ENCODE measurements around the gene VILL.

Gene VILL

DNA sequence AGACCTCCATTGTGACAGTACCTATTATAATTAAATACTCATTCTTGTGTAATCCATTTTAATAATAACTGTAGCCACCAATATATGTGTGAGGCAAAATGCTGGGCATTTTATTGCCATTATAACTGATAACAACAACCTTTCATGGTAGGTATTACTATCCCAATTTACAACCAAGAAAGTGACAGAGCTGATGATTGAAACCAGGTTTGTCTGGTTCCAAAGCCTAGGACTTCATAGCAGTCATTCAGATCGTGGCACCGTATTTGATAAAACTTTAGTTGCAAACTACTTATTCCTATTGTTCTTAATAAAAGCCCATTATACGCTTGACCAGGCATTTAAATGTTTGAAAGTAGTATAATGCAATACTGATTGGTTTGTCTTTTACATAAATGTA, 26.4 kb upstream of the VILL start:
- H3K4me2 ChIP-seq (ENCODE audit: low read length), result no peak overlapping the region
- no peaks in the 10 kb centered on the region for H3K79me2 ChIP-seq (ENCODE audit: control insufficient read depth, insufficient read depth, low read length)
- H3K79me1 ChIP-seq (ENCODE audit: low read length), result no peaks in the 10 kb centered on the region
- no peak overlapping the region for H3K4ac ChIP-seq (ENCODE audit: low read depth, low read length)
- H3K27ac ChIP-seq (ENCODE audit: low read depth, low read length), result no peak overlapping the region
- no peaks in the 10 kb centered on the region for H3K27me3 ChIP-seq (ENCODE audit: insufficient read depth, low read length, poor library complexity)
- no peaks in the 10 kb centered on the region for H3K4me1 ChIP-seq (ENCODE audit: control insufficient read depth, low read depth, low read length)
- H3K36me3 ChIP-seq (ENCODE audit: control insufficient read depth, insufficient read depth, low read length), result no peaks in the 10 kb centered on the region
- no peak overlapping the region for H3K56ac ChIP-seq (ENCODE audit: low read length)
- no peak overlapping the region for H2BK120ac ChIP-seq (ENCODE audit: low read depth, low read length)
- no CpG with 5 or more reads among the region's 3 CpGs for WGBS (ENCODE audit: extremely low coverage, insufficient coverage, low lambda C conversion rate)
- H3K23ac ChIP-seq (ENCODE audit: low read length), result no peak overlapping the region
- DNase-seq, result no peak
- no peak overlapping the region for H3K4me3 ChIP-seq (ENCODE audit: low read length)
- no peak overlapping the region for H3K9ac ChIP-seq (ENCODE audit: low read length)
- H2BK5ac ChIP-seq (ENCODE audit: low read length), result no peak overlapping the region
- H3K18ac ChIP-seq (ENCODE audit: low read length), result no peak overlapping the region
- H4K5ac ChIP-seq (ENCODE audit: low read length), result no peak overlapping the region
- no peak overlapping the region for H4K8ac ChIP-seq (ENCODE audit: low read depth, low read length)
- H2BK15ac ChIP-seq (replicated peaks; ENCODE audit: low read depth), result no peak overlapping the region
- no peak overlapping the region for H2AK5ac ChIP-seq (ENCODE audit: low read length)

DNA sequence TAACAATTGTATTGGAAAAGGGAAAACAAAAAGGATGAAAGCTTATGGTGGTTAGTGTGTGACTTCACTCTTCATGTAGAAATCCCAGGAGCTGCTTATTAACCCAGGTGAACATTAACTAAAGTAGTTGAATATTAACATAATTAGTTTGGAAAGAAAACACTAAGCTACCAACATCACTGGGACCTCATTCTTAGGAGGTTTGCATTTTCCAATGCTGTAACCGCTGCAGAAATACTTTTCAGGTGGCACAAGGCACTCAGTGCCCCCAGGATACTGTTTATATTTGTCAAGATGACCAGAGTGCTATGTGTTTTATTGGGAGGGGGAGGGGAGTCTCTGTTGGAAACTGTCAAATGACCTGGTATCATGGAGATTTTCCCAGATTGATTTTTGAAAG, 25.9 kb upstream of the VILL start:
- Histone ChIP-seq H3K18ac (ENCODE audit: low read length) (no peak overlapping the region), H2AK5ac (ENCODE audit: low read length) (no peak overlapping the region), H4K8ac (ENCODE audit: low read depth, low read length) (no peak overlapping the region), H3K23ac (ENCODE audit: low read length) (no peak overlapping the region), H4K5ac (ENCODE audit: low read length) (no peak overlapping the region), H3K56ac (ENCODE audit: low read length) (no peak overlapping the region), H3K27me3 (ENCODE audit: insufficient read depth, low read length, poor library complexity) (no peaks in the 10 kb centered on the region), H3K79me2 (ENCODE audit: control insufficient read depth, insufficient read depth, low read length) (no peaks in the 10 kb centered on the region), H2BK15ac (replicated peaks; ENCODE audit: low read depth) (no peak overlapping the region), H3K4me3 (ENCODE audit: low read length) (no peak overlapping the region), H3K9ac (ENCODE audit: low read length) (no peak overlapping the region), H3K79me1 (ENCODE audit: low read length) (no peaks in the 10 kb centered on the region), H2BK5ac (ENCODE audit: low read length) (no peak overlapping the region), H3K4ac (ENCODE audit: low read depth, low read length) (no peak overlapping the region), H3K27ac (ENCODE audit: low read depth, low read length) (no peak overlapping the region), H3K4me1 (ENCODE audit: control insufficient read depth, low read depth, low read length) (no peaks in the 10 kb centered on the region), H2BK120ac (ENCODE audit: low read depth, low read length) (no peak overlapping the region), H3K4me2 (ENCODE audit: low read length) (no peak overlapping the region), H3K36me3 (ENCODE audit: control insufficient read depth, insufficient read depth, low read length) (no peaks in the 10 kb centered on the region)
- no peak for DNase-seq
- no CpG with 5 or more reads among the region's 1 CpG for WGBS (ENCODE audit: extremely low coverage, insufficient coverage, low lambda C conversion rate)

DNA sequence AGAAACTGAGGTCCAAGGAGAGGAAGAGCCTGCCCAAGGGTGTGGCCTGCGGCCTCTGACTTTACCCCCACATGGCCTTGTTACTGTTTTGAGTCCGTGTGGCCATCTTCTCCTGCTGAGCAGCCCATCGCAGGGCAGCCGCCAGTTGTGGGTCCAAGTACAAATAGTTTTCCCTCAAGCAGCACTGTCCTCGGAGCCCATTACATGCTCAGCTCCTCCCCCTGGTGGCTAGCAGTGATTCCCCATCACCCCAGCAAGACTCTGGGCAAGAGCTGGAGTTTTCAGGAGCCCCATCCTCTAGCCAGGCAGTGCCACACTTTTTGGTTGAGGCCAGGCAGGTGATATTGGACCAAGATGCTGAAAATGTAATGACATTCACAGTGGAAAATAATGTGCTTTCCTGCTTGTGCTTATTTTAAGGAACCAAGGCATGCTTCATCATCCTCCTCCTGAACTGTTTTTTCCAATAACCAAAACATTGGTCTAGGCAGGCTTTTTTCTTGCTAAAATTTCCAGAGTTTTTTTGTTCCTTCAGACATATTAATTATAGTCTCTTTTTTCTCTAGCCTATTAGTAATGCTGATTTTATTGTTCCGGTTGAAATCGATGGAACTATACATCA, 23.2 kb upstream of the VILL start:
- Histone ChIP-seq H2BK15ac (replicated peaks; ENCODE audit: low read depth) (no peak overlapping the region), H3K4me3 (ENCODE audit: low read length) (no peak overlapping the region), H4K8ac (ENCODE audit: low read depth, low read length) (no peak overlapping the region), H4K5ac (ENCODE audit: low read length) (no peak overlapping the region), H3K79me2 (ENCODE audit: control insufficient read depth, insufficient read depth, low read length) (no peaks in the 10 kb centered on the region), H3K27ac (ENCODE audit: low read depth, low read length) (no peak overlapping the region), H3K56ac (ENCODE audit: low read length) (no peak overlapping the region), H2BK120ac (ENCODE audit: low read depth, low read length) (no peak overlapping the region), H3K4ac (ENCODE audit: low read depth, low read length) (no peak overlapping the region), H3K9ac (ENCODE audit: low read length) (no peak overlapping the region), H3K27me3 (ENCODE audit: insufficient read depth, low read length, poor library complexity) (no peaks in the 10 kb centered on the region), H3K18ac (ENCODE audit: low read length) (no peak overlapping the region), H3K79me1 (ENCODE audit: low read length) (no peaks in the 10 kb centered on the region), H2AK5ac (ENCODE audit: low read length) (no peak overlapping the region), H2BK5ac (ENCODE audit: low read length) (no peak overlapping the region), H3K36me3 (ENCODE audit: control insufficient read depth, insufficient read depth, low read length) (no peaks in the 10 kb centered on the region), H3K4me2 (ENCODE audit: low read length) (no peak overlapping the region), H3K23ac (ENCODE audit: low read length) (no peak overlapping the region), H3K4me1 (ENCODE audit: control insufficient read depth, low read depth, low read length) (no peaks in the 10 kb centered on the region)
- WGBS (ENCODE audit: extremely low coverage, insufficient coverage, low lambda C conversion rate), result no CpG with 5 or more reads among the region's 7 CpGs
- peak; percentile 83 for DNase-seq

DNA sequence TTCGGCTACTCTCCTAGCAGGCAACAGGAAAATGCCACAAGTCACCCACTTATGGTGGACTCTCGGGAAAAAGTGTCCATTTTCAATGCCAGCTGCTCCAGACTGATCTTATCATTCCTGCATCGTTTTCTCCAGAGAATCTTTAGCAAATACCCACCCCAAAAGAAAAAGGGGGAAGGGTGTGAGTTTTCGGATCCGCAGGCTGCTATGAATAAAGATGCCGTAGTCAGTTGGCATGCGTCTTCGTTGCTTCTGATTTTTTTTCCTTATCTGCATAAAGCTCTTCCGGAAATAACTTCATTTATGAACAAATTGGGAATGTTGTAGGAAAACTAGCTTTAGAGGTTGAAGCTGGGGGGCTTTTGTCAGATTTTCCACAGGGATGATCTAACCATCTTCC, 22.4 kb upstream of the VILL start:
- H3K56ac ChIP-seq (ENCODE audit: low read length), result no peak overlapping the region
- H2AK5ac ChIP-seq (ENCODE audit: low read length), result no peak overlapping the region
- H3K79me2 ChIP-seq (ENCODE audit: control insufficient read depth, insufficient read depth, low read length), result no peaks in the 10 kb centered on the region
- no peak overlapping the region for H3K27ac ChIP-seq (ENCODE audit: low read depth, low read length)
- H2BK120ac ChIP-seq (ENCODE audit: low read depth, low read length), result no peak overlapping the region
- no CpG with 5 or more reads among the region's 9 CpGs for WGBS (ENCODE audit: extremely low coverage, insufficient coverage, low lambda C conversion rate)
- H3K23ac ChIP-seq (ENCODE audit: low read length), result no peak overlapping the region
- no peak overlapping the region for H4K5ac ChIP-seq (ENCODE audit: low read length)
- H3K27me3 ChIP-seq (ENCODE audit: insufficient read depth, low read length, poor library complexity), result no peaks in the 10 kb centered on the region
- H4K8ac ChIP-seq (ENCODE audit: low read depth, low read length), result no peak overlapping the region
- H3K4ac ChIP-seq (ENCODE audit: low read depth, low read length), result no peak overlapping the region
- DNase-seq, result no peak
- no peak overlapping the region for H3K4me2 ChIP-seq (ENCODE audit: low read length)
- H3K36me3 ChIP-seq (ENCODE audit: control insufficient read depth, insufficient read depth, low read length), result no peaks in the 10 kb centered on the region
- H2BK5ac ChIP-seq (ENCODE audit: low read length), result no peak overlapping the region
- no peak overlapping the region for H3K4me3 ChIP-seq (ENCODE audit: low read length)
- no peak overlapping the region for H3K9ac ChIP-seq (ENCODE audit: low read length)
- H3K79me1 ChIP-seq (ENCODE audit: low read length), result no peaks in the 10 kb centered on the region
- H3K4me1 ChIP-seq (ENCODE audit: control insufficient read depth, low read depth, low read length), result no peaks in the 10 kb centered on the region
- H3K18ac ChIP-seq (ENCODE audit: low read length), result no peak overlapping the region
- no peak overlapping the region for H2BK15ac ChIP-seq (replicated peaks; ENCODE audit: low read depth)

DNA sequence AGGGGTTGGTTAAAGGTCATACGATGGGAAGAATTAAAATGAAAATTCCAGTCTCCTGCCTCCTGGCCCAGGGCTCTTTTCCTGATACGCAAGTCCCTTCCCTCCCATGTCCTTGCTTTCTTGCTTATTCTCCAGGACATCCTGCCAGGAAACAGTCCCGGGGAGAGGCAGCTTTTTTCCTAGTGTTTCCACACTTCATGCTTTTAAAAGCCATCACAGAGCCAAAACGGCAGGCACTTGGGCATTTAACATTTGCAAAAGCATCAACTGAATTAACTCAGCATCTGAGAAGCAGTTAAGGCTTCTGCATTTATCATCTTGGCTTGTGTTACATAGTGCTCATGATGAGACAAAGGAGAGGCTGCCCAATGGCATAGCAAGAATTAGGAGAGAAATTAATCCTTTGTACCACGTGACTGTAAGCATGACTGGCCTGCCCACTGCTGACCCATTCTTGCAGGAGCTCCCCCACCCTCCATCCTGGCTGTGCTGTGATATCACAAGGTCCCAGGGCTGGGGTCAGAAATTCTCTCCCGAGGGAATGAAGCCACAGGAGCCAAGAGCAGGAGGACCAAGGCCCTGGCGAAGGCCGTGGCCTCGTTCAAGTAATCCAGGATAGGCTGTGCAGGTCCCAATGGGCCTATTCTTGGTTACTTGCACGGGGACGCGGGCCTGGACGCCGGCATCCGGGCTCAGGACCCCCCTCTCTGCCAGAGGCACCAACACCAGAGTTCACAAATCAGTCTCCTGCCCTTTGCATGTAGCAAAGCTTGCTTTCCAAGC, 21.6 kb upstream of the VILL start:
- Histone ChIP-seq H3K36me3 (ENCODE audit: control insufficient read depth, insufficient read depth, low read length) (no peaks in the 10 kb centered on the region), H3K4me3 (ENCODE audit: low read length) (no peak overlapping the region), H2BK5ac (ENCODE audit: low read length) (no peak overlapping the region)

More for the DNA sequence above, 21.6 kb upstream of the VILL start:
- H3K4me1 ChIP-seq (ENCODE audit: control insufficient read depth, low read depth, low read length), result no peaks in the 10 kb centered on the region
- no peak overlapping the region for H2BK120ac ChIP-seq (ENCODE audit: low read depth, low read length)
- H4K5ac ChIP-seq (ENCODE audit: low read length), result no peak overlapping the region
- H3K27me3 ChIP-seq (ENCODE audit: insufficient read depth, low read length, poor library complexity), result no peaks in the 10 kb centered on the region
- no peak overlapping the region for H2BK15ac ChIP-seq (replicated peaks; ENCODE audit: low read depth)
- no peak overlapping the region for H3K27ac ChIP-seq (ENCODE audit: low read depth, low read length)
- H3K4ac ChIP-seq (ENCODE audit: low read depth, low read length), result no peak overlapping the region
- H3K79me1 ChIP-seq (ENCODE audit: low read length), result no peaks in the 10 kb centered on the region
- no peak overlapping the region for H3K18ac ChIP-seq (ENCODE audit: low read length)
- H3K23ac ChIP-seq (ENCODE audit: low read length), result no peak overlapping the region
- no peak overlapping the region for H3K9ac ChIP-seq (ENCODE audit: low read length)
- no peak overlapping the region for H4K8ac ChIP-seq (ENCODE audit: low read depth, low read length)
- no peak overlapping the region for H2AK5ac ChIP-seq (ENCODE audit: low read length)
- H3K79me2 ChIP-seq (ENCODE audit: control insufficient read depth, insufficient read depth, low read length), result no peaks in the 10 kb centered on the region
- H3K56ac ChIP-seq (ENCODE audit: low read length), result no peak overlapping the region
- WGBS (ENCODE audit: extremely low coverage, insufficient coverage, low lambda C conversion rate), result no CpG with 5 or more reads among the region's 15 CpGs
- no peak overlapping the region for H3K4me2 ChIP-seq (ENCODE audit: low read length)
- DNase-seq, result no peak
